Neural crest cell (in vitro differentiated cells): Measurements from ENCODE around the gene ERC1. TPM values are rescaled to one million over a fixed set of nuclear protein-coding genes. Genes with fewer than 3 reads are reported as not detected.

Experiments
- DNase-seq: peaks from one replicate; pipeline ENCODE4 v3.0.0; 2021; ENCODE audit warnings: low read depth, mixed read lengths, low spot score
- H3K27ac Mint-ChIP-seq: one replicate; pipeline ENCODE4 v1.8.0; 2021; ENCODE audit warnings: mild to moderate bottlenecking, mixed read lengths; ENCODE audit not compliant: unreplicated experiment
- H3K27me3 Mint-ChIP-seq: 2 replicates; pipeline ENCODE4 v1.8.0; 2021; ENCODE audit warnings: low read depth, mild to moderate bottlenecking, mixed read lengths
- H3K36me3 Mint-ChIP-seq: 2 replicates; pipeline ENCODE4 v1.8.0; 2021; ENCODE audit warnings: low read depth, mild to moderate bottlenecking, mixed read lengths
- H3K4me1 Mint-ChIP-seq: 2 replicates; pipeline ENCODE4 v1.8.0; 2021; ENCODE audit warnings: mixed read lengths
- H3K4me3 Mint-ChIP-seq: one replicate; pipeline ENCODE4 v1.8.0; 2021; ENCODE audit warnings: mild to moderate bottlenecking, mixed read lengths
- H3K9me3 Mint-ChIP-seq: 2 replicates; pipeline ENCODE4 v1.8.0; 2021; ENCODE audit warnings: mixed read lengths
- CTCF ChIP-seq: fragments of 200-600 bp; sonication (generic); conservative IDR thresholded peaks from 2 replicates; pipeline ENCODE4 v1.5.0; 2021; ENCODE audit warnings: antibody characterized with exemption, mild to moderate bottlenecking
- total RNA-seq: library from RNA; stranded (reverse); gene quantifications from 2 replicates; pipeline ENCODE4 v1.2.1, GENCODE V29; 2021

ERC1 gene
- total RNA-seq, 1 donor from 2014 or later: 38.9 TPM

GRCh38 chr12:1418144-1418543 is 427.1 kb downstream of the ERC1 start:
- no peak overlapping the region for H3K4me3 Mint-ChIP-seq
- no peak overlapping the region for H3K27ac Mint-ChIP-seq
- H3K36me3 Mint-ChIP-seq: peaks cover 21% of the 10 kb centered on the region
- no peaks in the 10 kb centered on the region for H3K4me1 Mint-ChIP-seq
- no peak for TF ChIP-seq CTCF
- H3K9me3 Mint-ChIP-seq: peaks cover 12% of the 10 kb centered on the region
- DNase-seq: no peak
- H3K27me3 Mint-ChIP-seq: no peaks in the 10 kb centered on the region

GRCh38 chr12:1419849-1420371 is 428.9 kb downstream of the ERC1 start:
- peaks cover 18% of the 10 kb centered on the region for H3K36me3 Mint-ChIP-seq
- no peak overlapping the region for H3K4me3 Mint-ChIP-seq
- H3K27ac Mint-ChIP-seq: no peak overlapping the region
- no peak for TF ChIP-seq CTCF
- no peaks in the 10 kb centered on the region for H3K27me3 Mint-ChIP-seq
- H3K9me3 Mint-ChIP-seq: peaks cover 8% of the 10 kb centered on the region
- peaks cover 4% of the 10 kb centered on the region for H3K4me1 Mint-ChIP-seq
- no peak for DNase-seq

GRCh38 chr12:1421091-1421846 is 430.2 kb downstream of the ERC1 start:
- no peak overlapping the region for H3K4me3 Mint-ChIP-seq
- no peaks in the 10 kb centered on the region for H3K27me3 Mint-ChIP-seq
- H3K36me3 Mint-ChIP-seq: peaks cover 18% of the 10 kb centered on the region

GRCh38 chr12:1422604-1423315 is 431.7 kb downstream of the ERC1 start:
- H3K4me1 Mint-ChIP-seq: peaks cover 4% of the 10 kb centered on the region
- H3K9me3 Mint-ChIP-seq: peaks cover 8% of the 10 kb centered on the region
- no peak overlapping the region for H3K27ac Mint-ChIP-seq
- H3K4me3 Mint-ChIP-seq: no peak overlapping the region
- no peak for TF ChIP-seq CTCF
- H3K27me3 Mint-ChIP-seq: no peaks in the 10 kb centered on the region
- DNase-seq: no peak
- peaks cover 18% of the 10 kb centered on the region for H3K36me3 Mint-ChIP-seq

More at GRCh38 chr12:1421091-1421846, 430.2 kb downstream of the ERC1 start:
- peaks cover 8% of the 10 kb centered on the region for H3K9me3 Mint-ChIP-seq
- DNase-seq: no peak
- H3K4me1 Mint-ChIP-seq: peaks cover 4% of the 10 kb centered on the region
- H3K27ac Mint-ChIP-seq: no peak overlapping the region
- no peak for TF ChIP-seq CTCF

GRCh38 chr12:1424674-1425395 is 433.8 kb downstream of the ERC1 start:
- Mint-ChIP-seq H3K9me3 (peaks cover 8% of the 10 kb centered on the region), H3K4me1 (peaks cover 12% of the 10 kb centered on the region), H3K4me3 (no peak overlapping the region), H3K27me3 (no peaks in the 10 kb centered on the region), H3K27ac (no peak overlapping the region), H3K36me3 (peaks cover 16% of the 10 kb centered on the region)
- no peak for TF ChIP-seq CTCF
- DNase-seq: no peak
